Activated CD8-positive, alpha-beta T cell treated with anti-CD3 and anti-CD28 coated beads for 36 hours (primary cell): ENCODE results near the gene MVK. TPM values are rescaled to one million over a fixed set of nuclear protein-coding genes. Genes with fewer than 3 reads are reported as not detected.

Experiments
- ATAC-seq: fragments of 200-7000 bp; cut with Tn5 transposase; one replicate; pipeline ENCODE4 v1.10.0; 2021; ENCODE audit warnings: mild to moderate bottlenecking, moderate library complexity
- CTCF ChIA-PET: fragments of 350-600 bp; sonication (Branson Sonifier 250); formaldehyde crosslinking; loops from one replicate; lab custom pipeline; 2021; ENCODE audit warnings: antibody characterized with exemption; lab: Charles Lee
- POLR2A ChIA-PET: fragments of 350-600 bp; sonication (Branson Sonifier 250); formaldehyde crosslinking; loops from one replicate; lab custom pipeline; 2021; ENCODE audit warnings: antibody characterized with exemption; lab: Charles Lee
- DNase-seq: peaks from one replicate; pipeline ENCODE4 v3.0.0-alpha.2; 2020
- H3K27ac Mint-ChIP-seq: one replicate; pipeline ENCODE4 v1.8.0; 2021; ENCODE audit warnings: mild to moderate bottlenecking, mixed read lengths
- H3K27me3 Mint-ChIP-seq: one replicate; pipeline ENCODE4 v1.8.0; 2021; ENCODE audit warnings: mixed read lengths
- H3K36me3 Mint-ChIP-seq: one replicate; pipeline ENCODE4 v1.8.0; 2021; ENCODE audit warnings: low read depth, mixed read lengths
- H3K4me1 Mint-ChIP-seq: one replicate; pipeline ENCODE4 v1.8.0; 2021; ENCODE audit warnings: low read depth, mixed read lengths
- H3K4me3 Mint-ChIP-seq: one replicate; pipeline ENCODE4 v1.8.0; 2021; ENCODE audit warnings: mild to moderate bottlenecking, moderate library complexity, mixed read lengths
- H3K9me3 Mint-ChIP-seq: one replicate; pipeline ENCODE4 v1.8.0; 2021; ENCODE audit warnings: mixed read lengths
- CTCF ChIP-seq: fragments of 200-600 bp; IDR thresholded peaks from one replicate; pipeline ENCODE4 v1.8.0; 2022; ENCODE audit warnings: antibody characterized with exemption, mild to moderate bottlenecking
- intact Hi-C: fragments of 100-400 bp; cut with micrococcal nuclease; formaldehyde crosslinking; loops from one replicate; pipeline ENCODE4 v1.10.0; 2022
- total RNA-seq, 2 experiments: library from RNA; stranded (reverse); gene quantifications; one replicate each; pipeline ENCODE4 v1.2.3, GENCODE V29; 2021

The MVK gene
- total RNA-seq, 2 experiments from 2014 or later, result 16.2 to 19.8 TPM

GRCh38 chr12:109540526-109541412 is 32.8 kb upstream of the MVK start:
- ChIA-PET POLR2A (no interaction called here), CTCF (no interaction called here)
- intact Hi-C loops, result no loop called here
- Mint-ChIP-seq H3K4me3 (no peak overlapping the region), H3K27me3 (no peaks in the 10 kb centered on the region), H3K27ac (no peak overlapping the region), H3K36me3 (no peaks in the 10 kb centered on the region), H3K9me3 (no peaks in the 10 kb centered on the region), H3K4me1 (peaks cover 5% of the 10 kb centered on the region)
- DNase-seq (no peak), ATAC-seq (no peak)
- no peak for TF ChIP-seq CTCF

- Mint-ChIP-seq H3K27me3 (no peaks in the 10 kb centered on the region), H3K36me3 (no peaks in the 10 kb centered on the region), H3K4me3 (no peak overlapping the region), H3K4me1 (peaks cover 5% of the 10 kb centered on the region), H3K27ac (no peak overlapping the region), H3K9me3 (no peaks in the 10 kb centered on the region)
- ATAC-seq, result no peak
- ChIA-PET POLR2A (no interaction called here), CTCF (no interaction called here)
- no peak for DNase-seq
- TF ChIP-seq CTCF, result no peak
- intact Hi-C loops, result no loop called here
Measured at GRCh38 chr12:109541413-109541726, 32.2 kb upstream of the MVK start.

GRCh38 chr12:109542014-109542413 is 31.6 kb upstream of the MVK start:
- ChIA-PET CTCF (no interaction called here), POLR2A (no interaction called here)
- H3K4me3 Mint-ChIP-seq, result no peak overlapping the region
- H3K27me3 Mint-ChIP-seq, result no peaks in the 10 kb centered on the region
- no peak for TF ChIP-seq CTCF
- H3K36me3 Mint-ChIP-seq, result no peaks in the 10 kb centered on the region
- ATAC-seq (no peak), DNase-seq (no peak)
- H3K4me1 Mint-ChIP-seq, result peaks cover 5% of the 10 kb centered on the region
- intact Hi-C loops, result no loop called here
- no peak overlapping the region for H3K27ac Mint-ChIP-seq
- no peaks in the 10 kb centered on the region for H3K9me3 Mint-ChIP-seq

- H3K27me3 Mint-ChIP-seq, result peaks cover 7% of the 10 kb centered on the region
- no peaks in the 10 kb centered on the region for H3K36me3 Mint-ChIP-seq
- intact Hi-C loops, result no loop called here
- no peak overlapping the region for H3K4me3 Mint-ChIP-seq
- POLR2A ChIA-PET, result no interaction called here
- H3K9me3 Mint-ChIP-seq, result no peaks in the 10 kb centered on the region
- no peak for DNase-seq
- no peak for ATAC-seq
- no peak overlapping the region for H3K27ac Mint-ChIP-seq
- CTCF ChIA-PET, result no interaction called here
- no peak for TF ChIP-seq CTCF
- H3K4me1 Mint-ChIP-seq, result peaks cover 5% of the 10 kb centered on the region
Measured at GRCh38 chr12:109542876-109543275, 30.7 kb upstream of the MVK start.

GRCh38 chr12:109544955-109545531 is 28.6 kb upstream of the MVK start:
- ATAC-seq, result peak; percentile 39
- Mint-ChIP-seq H3K4me3 (no peak overlapping the region), H3K9me3 (no peaks in the 10 kb centered on the region), H3K4me1 (peaks cover 5% of the 10 kb centered on the region), H3K36me3 (no peaks in the 10 kb centered on the region), H3K27me3 (peaks cover 7% of the 10 kb centered on the region), H3K27ac (no peak overlapping the region)
- CTCF ChIA-PET, result no interaction called here
- DNase-seq, result no peak
- no peak for TF ChIP-seq CTCF
- POLR2A ChIA-PET, result no interaction called here
- intact Hi-C loops, result no loop called here
